Measurements from ENCODE around the gene SYT1.
"Not testable (repeated sequence)": the region's sequence is repeated elsewhere in the genome, so short reads cannot be mapped to it uniquely, and the experiment has no call there.

SYT1 gene

DNA sequence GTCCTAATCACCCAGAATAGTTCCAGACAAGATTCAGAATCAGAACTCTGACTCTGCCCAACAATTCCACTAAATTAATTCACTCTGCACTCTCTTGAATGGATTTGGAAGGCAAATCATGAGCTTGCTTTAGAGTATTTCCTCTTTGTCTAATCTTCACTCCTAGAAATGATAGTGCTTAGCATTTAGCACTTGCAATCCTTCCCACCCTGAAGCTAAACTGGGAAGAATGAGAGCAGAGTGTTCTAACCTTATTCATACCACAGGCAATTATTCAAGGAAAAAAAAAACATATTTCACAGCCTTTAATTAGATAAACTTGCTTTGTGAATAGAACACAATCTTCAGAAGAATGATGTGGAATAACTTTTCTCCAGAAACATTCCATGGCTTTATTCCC lies 561.5 kb downstream of the SYT1 start:
- TF ChIP-seq SPI1 (IDR thresholded peaks at IDR 0.05; ENCODE audit: borderline replicate concordance, low read depth) (no peak), GABPA (IDR thresholded peaks at IDR 0.05; ENCODE audit: low read depth) (no peak), POLR2AphosphoS5 (IDR thresholded peaks at IDR 0.05; ENCODE audit: low read depth) (no peak)
- TF ChIP-seq, protein P1, sequence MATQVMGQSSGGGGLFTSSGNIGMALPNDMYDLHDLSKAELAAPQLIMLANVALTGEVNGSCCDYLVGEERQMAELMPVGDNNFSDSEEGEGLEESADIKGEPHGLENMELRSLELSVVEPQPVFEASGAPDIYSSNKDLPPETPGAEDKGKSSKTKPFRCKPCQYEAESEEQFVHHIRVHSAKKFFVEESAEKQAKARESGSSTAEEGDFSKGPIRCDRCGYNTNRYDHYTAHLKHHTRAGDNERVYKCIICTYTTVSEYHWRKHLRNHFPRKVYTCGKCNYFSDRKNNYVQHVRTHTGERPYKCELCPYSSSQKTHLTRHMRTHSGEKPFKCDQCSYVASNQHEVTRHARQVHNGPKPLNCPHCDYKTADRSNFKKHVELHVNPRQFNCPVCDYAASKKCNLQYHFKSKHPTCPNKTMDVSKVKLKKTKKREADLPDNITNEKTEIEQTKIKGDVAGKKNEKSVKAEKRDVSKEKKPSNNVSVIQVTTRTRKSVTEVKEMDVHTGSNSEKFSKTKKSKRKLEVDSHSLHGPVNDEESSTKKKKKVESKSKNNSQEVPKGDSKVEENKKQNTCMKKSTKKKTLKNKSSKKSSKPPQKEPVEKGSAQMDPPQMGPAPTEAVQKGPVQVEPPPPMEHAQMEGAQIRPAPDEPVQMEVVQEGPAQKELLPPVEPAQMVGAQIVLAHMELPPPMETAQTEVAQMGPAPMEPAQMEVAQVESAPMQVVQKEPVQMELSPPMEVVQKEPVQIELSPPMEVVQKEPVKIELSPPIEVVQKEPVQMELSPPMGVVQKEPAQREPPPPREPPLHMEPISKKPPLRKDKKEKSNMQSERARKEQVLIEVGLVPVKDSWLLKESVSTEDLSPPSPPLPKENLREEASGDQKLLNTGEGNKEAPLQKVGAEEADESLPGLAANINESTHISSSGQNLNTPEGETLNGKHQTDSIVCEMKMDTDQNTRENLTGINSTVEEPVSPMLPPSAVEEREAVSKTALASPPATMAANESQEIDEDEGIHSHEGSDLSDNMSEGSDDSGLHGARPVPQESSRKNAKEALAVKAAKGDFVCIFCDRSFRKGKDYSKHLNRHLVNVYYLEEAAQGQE (IDR thresholded peaks at IDR 0.05; ENCODE audit: insufficient replicate concordance, low read depth) = no peak
- TF ChIP-seq, protein P2, sequence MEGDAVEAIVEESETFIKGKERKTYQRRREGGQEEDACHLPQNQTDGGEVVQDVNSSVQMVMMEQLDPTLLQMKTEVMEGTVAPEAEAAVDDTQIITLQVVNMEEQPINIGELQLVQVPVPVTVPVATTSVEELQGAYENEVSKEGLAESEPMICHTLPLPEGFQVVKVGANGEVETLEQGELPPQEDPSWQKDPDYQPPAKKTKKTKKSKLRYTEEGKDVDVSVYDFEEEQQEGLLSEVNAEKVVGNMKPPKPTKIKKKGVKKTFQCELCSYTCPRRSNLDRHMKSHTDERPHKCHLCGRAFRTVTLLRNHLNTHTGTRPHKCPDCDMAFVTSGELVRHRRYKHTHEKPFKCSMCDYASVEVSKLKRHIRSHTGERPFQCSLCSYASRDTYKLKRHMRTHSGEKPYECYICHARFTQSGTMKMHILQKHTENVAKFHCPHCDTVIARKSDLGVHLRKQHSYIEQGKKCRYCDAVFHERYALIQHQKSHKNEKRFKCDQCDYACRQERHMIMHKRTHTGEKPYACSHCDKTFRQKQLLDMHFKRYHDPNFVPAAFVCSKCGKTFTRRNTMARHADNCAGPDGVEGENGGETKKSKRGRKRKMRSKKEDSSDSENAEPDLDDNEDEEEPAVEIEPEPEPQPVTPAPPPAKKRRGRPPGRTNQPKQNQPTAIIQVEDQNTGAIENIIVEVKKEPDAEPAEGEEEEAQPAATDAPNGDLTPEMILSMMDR (IDR thresholded peaks at IDR 0.05; ENCODE audit: insufficient read depth, low read length) = no peak
- Histone ChIP-seq H3K4me3 (replicated peaks; ENCODE audit: insufficient read depth, low read length) (no peak overlapping the region), H3K27me3 (ENCODE audit: insufficient read depth, poor library complexity, severe bottlenecking) (no peaks in the 10 kb centered on the region), H3K27ac (replicated peaks) (no peak overlapping the region)
- DNase-seq (ENCODE audit: low read depth in 1 of 2, low spot score in 1 of 2) = no peak

DNA sequence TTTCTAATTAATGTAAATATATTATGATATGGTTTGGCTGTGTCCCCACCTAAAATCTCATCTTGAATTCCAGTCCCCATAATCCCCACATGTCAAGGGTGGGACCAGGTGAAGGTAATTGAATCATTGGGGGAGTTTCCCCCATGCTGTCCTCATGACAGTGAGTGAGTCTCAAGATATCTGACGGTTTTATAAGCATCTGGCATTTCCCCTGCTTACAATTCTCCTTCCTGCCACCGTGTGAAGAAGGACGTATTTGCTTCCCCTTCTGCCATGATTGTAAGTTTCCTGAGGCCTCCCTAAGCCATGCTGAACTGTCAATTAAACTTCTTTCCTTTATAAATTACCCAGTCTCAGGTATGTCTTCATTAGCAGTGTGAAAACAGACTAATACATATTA lies 562.2 kb downstream of the SYT1 start:
- not testable (repeated sequence) for H3K27me3 ChIP-seq (ENCODE audit: insufficient read depth, poor library complexity, severe bottlenecking); H3K27ac ChIP-seq (replicated peaks); H3K4me3 ChIP-seq (replicated peaks; ENCODE audit: insufficient read depth, low read length); DNase-seq (ENCODE audit: low read depth in 1 of 2, low spot score in 1 of 2)

DNA sequence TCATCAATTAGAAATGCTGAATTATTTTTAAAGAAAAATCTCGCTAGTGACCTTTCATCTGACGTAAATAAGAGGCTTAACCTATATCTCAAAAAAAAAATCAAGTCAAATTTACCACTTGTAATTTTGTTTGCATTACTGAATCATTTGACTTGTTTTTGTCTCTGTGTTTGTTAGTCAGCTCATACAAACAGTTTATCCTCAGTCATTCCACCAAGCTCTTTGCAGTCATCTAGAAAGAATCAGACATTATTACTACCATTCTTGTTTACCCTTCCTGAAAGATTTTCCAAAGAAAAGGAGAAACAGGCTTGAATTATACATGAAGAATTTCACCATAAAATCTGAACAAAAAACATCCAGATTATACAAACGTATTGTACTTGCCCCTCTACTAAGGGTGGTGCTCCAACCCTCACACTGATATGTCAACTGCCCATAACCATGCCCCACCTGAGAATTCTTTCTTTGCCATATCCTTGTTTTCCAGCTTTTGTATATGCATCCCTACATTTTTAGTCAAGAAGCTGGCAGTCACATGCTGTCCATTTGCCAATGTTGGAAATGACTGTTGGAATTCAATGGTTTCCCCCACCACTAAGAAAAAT lies 569.0 kb downstream of the SYT1 start:
- Histone ChIP-seq H3K27ac (replicated peaks) (no peak overlapping the region), H3K27me3 (ENCODE audit: insufficient read depth, poor library complexity, severe bottlenecking) (no peaks in the 10 kb centered on the region), H3K4me3 (replicated peaks; ENCODE audit: insufficient read depth, low read length) (no peak overlapping the region)
- TF ChIP-seq, protein P1 (IDR thresholded peaks at IDR 0.05; ENCODE audit: insufficient replicate concordance, low read depth) = no peak
- TF ChIP-seq SPI1 (IDR thresholded peaks at IDR 0.05; ENCODE audit: borderline replicate concordance, low read depth) = no peak
- TF ChIP-seq GABPA (IDR thresholded peaks at IDR 0.05; ENCODE audit: low read depth) = no peak
- no peak for TF ChIP-seq POLR2AphosphoS5 (IDR thresholded peaks at IDR 0.05; ENCODE audit: low read depth)
- TF ChIP-seq, protein P2 (IDR thresholded peaks at IDR 0.05; ENCODE audit: insufficient read depth, low read length) = no peak
- no peak for DNase-seq (ENCODE audit: low read depth in 1 of 2, low spot score in 1 of 2)

DNA sequence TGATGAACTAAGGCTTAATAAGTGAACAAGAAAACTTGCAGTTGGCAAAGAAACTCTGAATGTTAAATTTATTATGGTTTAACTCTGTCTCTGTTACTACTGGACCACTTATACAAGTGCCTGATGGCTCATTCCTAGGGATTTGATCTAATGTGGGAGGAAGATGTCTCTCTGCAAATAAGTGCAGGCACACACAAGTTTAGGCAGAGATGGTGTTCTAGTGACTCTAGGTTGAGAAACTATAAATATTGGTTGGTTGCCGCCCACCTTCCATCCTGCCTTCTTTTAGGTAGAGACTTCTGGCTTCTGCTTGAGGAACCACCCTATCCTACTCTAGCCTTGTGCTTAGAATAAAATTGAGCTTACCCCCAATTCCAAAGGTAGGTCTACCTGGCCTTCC lies 570.0 kb downstream of the SYT1 start:
- no peak overlapping the region for H3K4me3 ChIP-seq (replicated peaks; ENCODE audit: insufficient read depth, low read length)
- DNase-seq (ENCODE audit: low read depth in 1 of 2, low spot score in 1 of 2) = no peak
- no peaks in the 10 kb centered on the region for H3K27me3 ChIP-seq (ENCODE audit: insufficient read depth, poor library complexity, severe bottlenecking)
- TF ChIP-seq SPI1 (IDR thresholded peaks at IDR 0.05; ENCODE audit: borderline replicate concordance, low read depth) (no peak), POLR2AphosphoS5 (IDR thresholded peaks at IDR 0.05; ENCODE audit: low read depth) (no peak), GABPA (IDR thresholded peaks at IDR 0.05; ENCODE audit: low read depth) (no peak)
- TF ChIP-seq, protein P2 (IDR thresholded peaks at IDR 0.05; ENCODE audit: insufficient read depth, low read length) = no peak
- TF ChIP-seq, protein P1 (IDR thresholded peaks at IDR 0.05; ENCODE audit: insufficient replicate concordance, low read depth) = no peak
- no peak overlapping the region for H3K27ac ChIP-seq (replicated peaks)
